Activated CD8-positive, alpha-beta memory T cell treated with anti-CD3 and anti-CD28 coated beads for 1 hour (primary cell): ENCODE results near the gene CDC14A.
"Not testable (repeated sequence)": the region's sequence is repeated elsewhere in the genome, so short reads cannot be mapped to it uniquely, and the experiment has no call there.

Experiments used
- DNase-seq, 2 donors: peaks; one replicate each; pipeline ENCODE4 v3.0.0-alpha.2; 2020; ENCODE audit warnings: low read depth in 1 of 2; ENCODE audit errors: extremely low read depth in 1 of 2

Gene CDC14A

GRCh38 chr1:100360790-100361510 lies 8.6 kb downstream of the CDC14A start:
- DNase-seq = no peak

- no peak for DNase-seq
Measured at GRCh38 chr1:100361511-100362089, 9.3 kb downstream of the CDC14A start.

- no peak for DNase-seq
Measured at GRCh38 chr1:100362821-100363466, 10.6 kb downstream of the CDC14A start.

GRCh38 chr1:100363831-100364230 lies 11.5 kb downstream of the CDC14A start:
- no peak for DNase-seq

- DNase-seq = no peak
Measured at GRCh38 chr1:100364697-100365096, 12.4 kb downstream of the CDC14A start.

GRCh38 chr1:100366209-100366525 lies 13.9 kb downstream of the CDC14A start:
- DNase-seq = no peak

- not testable (repeated sequence) for DNase-seq
Measured at GRCh38 chr1:100369339-100369738, 17.0 kb downstream of the CDC14A start.

- not testable (repeated sequence) for DNase-seq
Measured at GRCh38 chr1:100373953-100374352, 21.6 kb downstream of the CDC14A start.

GRCh38 chr1:100376890-100377289 lies 24.6 kb downstream of the CDC14A start:
- DNase-seq = not testable (repeated sequence)

- DNase-seq = no peak
Measured at GRCh38 chr1:100377590-100378361, 25.5 kb downstream of the CDC14A start.

- DNase-seq = no peak
Measured at GRCh38 chr1:100378956-100379355, 26.6 kb downstream of the CDC14A start.

- no peak for DNase-seq
Measured at GRCh38 chr1:100380635-100381034, 28.3 kb downstream of the CDC14A start.

- no peak for DNase-seq
Measured at GRCh38 chr1:100382657-100383056, 30.4 kb downstream of the CDC14A start.

- no peak for DNase-seq
Measured at GRCh38 chr1:100383743-100384405, 31.6 kb downstream of the CDC14A start.

GRCh38 chr1:100387209-100387608 lies 34.9 kb downstream of the CDC14A start:
- DNase-seq = no peak

GRCh38 chr1:100387657-100388350 lies 35.5 kb downstream of the CDC14A start:
- no peak for DNase-seq

- DNase-seq = no peak
Measured at GRCh38 chr1:100390531-100390930, 38.2 kb downstream of the CDC14A start.

GRCh38 chr1:100391675-100392074 lies 39.4 kb downstream of the CDC14A start:
- no peak for DNase-seq

GRCh38 chr1:100392756-100393155 lies 40.5 kb downstream of the CDC14A start:
- DNase-seq = no peak

- no peak for DNase-seq
Measured at GRCh38 chr1:100394285-100394684, 42.0 kb downstream of the CDC14A start.
